ENCODE measurements around the gene GUCA2A. TPM values are rescaled to one million over a fixed set of nuclear protein-coding genes. Genes with fewer than 3 reads are reported as not detected.

The GUCA2A gene
- total RNA-seq, 4 donors from 2014 or later = 6.0 TPM; not detected in 3

DNA sequence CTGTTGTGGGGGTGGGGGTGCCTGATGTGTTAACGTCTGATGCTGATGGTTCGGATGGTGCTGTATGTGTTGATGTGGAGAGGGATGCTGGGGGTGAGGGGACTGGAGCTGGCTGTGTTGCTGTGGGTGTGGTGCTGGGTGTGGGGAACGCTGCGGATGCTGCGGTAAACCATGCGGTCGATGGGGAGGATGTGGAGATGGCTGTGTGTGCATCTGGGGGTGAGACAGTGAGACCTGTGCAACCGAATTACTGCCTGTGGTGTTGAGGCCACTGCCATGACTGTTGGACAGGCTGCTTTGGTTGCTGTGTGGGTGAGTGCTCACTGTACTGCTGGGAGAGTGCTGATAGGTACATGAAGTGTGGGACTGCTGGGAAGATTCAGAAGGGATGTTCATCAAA lies 26.8 kb upstream of the GUCA2A start:
- Histone ChIP-seq H3K4me3 (no peak overlapping the region), H3K27ac (no peak overlapping the region), H3K27me3 (no peaks in the 10 kb centered on the region), H3K4me1 (no peaks in the 10 kb centered on the region), H3K9me3 (no peaks in the 10 kb centered on the region), H3K36me3 (peaks cover 2 to 36% of the 10 kb centered on the region in 2 donors)
- intact Hi-C loops (cut with DNase I; ENCODE audit: low total_unique reads) (no loop called here), in situ Hi-C loops (cut with MboI; ENCODE audit: low sequenced_read_pairs in 4 of 4) (no loop called here)
- no peak for ATAC-seq
- no peak for TF ChIP-seq POLR2A (IDR thresholded peaks at IDR 0.05)
- TF ChIP-seq, protein P1, sequence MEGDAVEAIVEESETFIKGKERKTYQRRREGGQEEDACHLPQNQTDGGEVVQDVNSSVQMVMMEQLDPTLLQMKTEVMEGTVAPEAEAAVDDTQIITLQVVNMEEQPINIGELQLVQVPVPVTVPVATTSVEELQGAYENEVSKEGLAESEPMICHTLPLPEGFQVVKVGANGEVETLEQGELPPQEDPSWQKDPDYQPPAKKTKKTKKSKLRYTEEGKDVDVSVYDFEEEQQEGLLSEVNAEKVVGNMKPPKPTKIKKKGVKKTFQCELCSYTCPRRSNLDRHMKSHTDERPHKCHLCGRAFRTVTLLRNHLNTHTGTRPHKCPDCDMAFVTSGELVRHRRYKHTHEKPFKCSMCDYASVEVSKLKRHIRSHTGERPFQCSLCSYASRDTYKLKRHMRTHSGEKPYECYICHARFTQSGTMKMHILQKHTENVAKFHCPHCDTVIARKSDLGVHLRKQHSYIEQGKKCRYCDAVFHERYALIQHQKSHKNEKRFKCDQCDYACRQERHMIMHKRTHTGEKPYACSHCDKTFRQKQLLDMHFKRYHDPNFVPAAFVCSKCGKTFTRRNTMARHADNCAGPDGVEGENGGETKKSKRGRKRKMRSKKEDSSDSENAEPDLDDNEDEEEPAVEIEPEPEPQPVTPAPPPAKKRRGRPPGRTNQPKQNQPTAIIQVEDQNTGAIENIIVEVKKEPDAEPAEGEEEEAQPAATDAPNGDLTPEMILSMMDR (IDR thresholded peaks at IDR 0.05 in 4 of 5, conservative IDR thresholded peaks at IDR 0.05 in 1 of 5) = no peak
- no peak for DNase-seq

DNA sequence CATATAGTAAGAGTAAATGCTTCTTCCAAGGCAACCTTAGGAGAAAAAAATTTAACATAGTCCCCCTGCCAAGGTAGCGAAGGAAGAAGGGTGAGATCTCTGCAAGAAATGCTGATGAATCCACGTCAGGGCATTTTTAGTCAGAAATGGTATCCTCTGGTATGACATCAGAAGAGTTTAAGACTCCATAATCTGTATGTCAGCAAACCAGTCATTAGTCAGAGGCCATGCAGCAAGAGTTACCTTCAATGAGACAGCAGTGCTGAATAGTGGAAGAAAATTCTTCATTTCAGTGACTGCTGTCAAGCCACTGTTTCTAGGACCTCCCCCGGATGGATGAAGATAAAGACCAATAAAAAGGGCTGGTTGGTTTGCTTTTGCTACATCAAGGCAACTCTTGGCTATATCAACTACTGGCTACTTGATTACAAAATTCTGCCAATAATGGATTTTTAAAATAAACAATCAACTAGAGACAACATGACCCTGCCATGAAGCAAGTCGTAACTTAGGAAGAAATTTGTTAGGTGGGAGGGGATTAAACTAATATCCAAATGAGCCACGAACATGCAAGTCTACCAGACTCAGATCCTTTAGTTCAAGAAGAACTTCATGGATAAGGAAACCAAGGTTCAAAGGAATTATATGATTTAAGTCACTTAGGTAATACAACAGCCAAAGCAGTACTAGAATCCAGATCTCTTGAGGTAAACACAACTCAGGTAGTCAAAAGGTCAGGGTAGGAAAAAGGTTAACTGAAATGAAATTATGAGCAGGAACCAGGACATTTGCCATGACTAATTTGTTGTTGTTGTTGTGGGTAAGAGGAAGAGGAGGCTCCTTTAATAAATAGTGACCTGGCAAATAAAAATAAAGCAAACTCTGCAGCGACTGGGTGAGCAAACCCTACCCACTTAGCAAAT lies 25.6 kb upstream of the GUCA2A start:
- Histone ChIP-seq H3K27me3 (no peaks in the 10 kb centered on the region), H3K4me1 (no peaks in the 10 kb centered on the region), H3K9me3 (no peaks in the 10 kb centered on the region), H3K36me3 (peaks cover 2 to 41% of the 10 kb centered on the region in 2 donors), H3K4me3 (no peak overlapping the region), H3K27ac (no peak overlapping the region)
- in situ Hi-C loops (cut with MboI; ENCODE audit: low sequenced_read_pairs in 4 of 4) (no loop called here), intact Hi-C loops (cut with DNase I; ENCODE audit: low total_unique reads) (no loop called here)
- TF ChIP-seq, protein P1 (IDR thresholded peaks at IDR 0.05 in 4 of 5, conservative IDR thresholded peaks at IDR 0.05 in 1 of 5) = no peak
- TF ChIP-seq POLR2A (IDR thresholded peaks at IDR 0.05) = no peak
- DNase-seq (no peak), ATAC-seq (no peak)

DNA sequence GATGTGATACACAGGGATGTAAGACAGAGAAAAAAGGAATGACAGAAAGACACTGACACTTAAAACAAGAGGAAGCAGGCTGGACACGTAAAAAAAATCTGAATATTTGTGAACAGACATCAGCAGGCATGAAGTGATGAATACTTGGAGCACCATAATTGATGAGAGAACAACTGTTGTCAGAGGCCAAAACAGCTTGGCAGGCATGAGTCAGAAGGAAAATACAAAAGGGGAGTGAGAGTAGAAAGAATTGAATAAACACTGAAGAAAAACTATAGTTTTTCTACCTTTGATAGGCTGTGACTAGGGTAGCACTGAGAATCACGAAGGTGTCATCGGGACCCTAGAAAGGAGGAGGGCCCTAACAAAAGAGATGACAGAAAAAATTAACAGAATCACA lies 21.6 kb upstream of the GUCA2A start:
- intact Hi-C loops (cut with DNase I; ENCODE audit: low total_unique reads) (no loop called here), in situ Hi-C loops (cut with MboI; ENCODE audit: low sequenced_read_pairs in 4 of 4) (no loop called here)
- ATAC-seq (no peak), DNase-seq (no peak)
- no peaks in the 10 kb centered on the region for H3K4me1 ChIP-seq
- no peaks in the 10 kb centered on the region for H3K9me3 ChIP-seq
- H3K36me3 ChIP-seq = peaks cover 2 to 23% of the 10 kb centered on the region in 2 donors
- H3K27me3 ChIP-seq = no peaks in the 10 kb centered on the region
- TF ChIP-seq, protein P1 (IDR thresholded peaks at IDR 0.05 in 4 of 5, conservative IDR thresholded peaks at IDR 0.05 in 1 of 5) = no peak
- no peak for TF ChIP-seq POLR2A (IDR thresholded peaks at IDR 0.05)
- H3K4me3 ChIP-seq = no peak overlapping the region
- H3K27ac ChIP-seq = no peak overlapping the region

DNA sequence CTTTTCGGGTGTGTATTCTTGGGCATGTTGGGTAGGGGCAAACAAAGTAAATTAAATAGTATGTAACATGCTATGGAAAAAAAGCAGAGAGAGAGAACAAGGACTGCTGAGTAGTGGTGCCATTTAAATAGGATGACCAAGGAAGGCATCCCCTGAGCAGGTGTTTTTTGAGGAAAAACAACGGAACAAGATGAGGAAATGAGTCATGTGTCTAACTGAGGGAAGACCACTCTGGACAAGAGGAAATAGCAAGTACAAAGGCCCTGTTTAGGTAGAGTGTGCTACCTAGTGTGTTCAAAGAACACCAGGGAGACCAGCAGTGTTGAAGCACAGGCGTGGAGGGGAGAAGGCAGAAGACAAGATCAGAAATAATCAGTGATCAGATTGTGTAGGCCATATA lies 20.1 kb upstream of the GUCA2A start:
- H3K27ac ChIP-seq = no peak overlapping the region
- H3K4me3 ChIP-seq = no peak overlapping the region
- peaks cover 2 to 20% of the 10 kb centered on the region in 2 donors for H3K36me3 ChIP-seq
- TF ChIP-seq, protein P1 (IDR thresholded peaks at IDR 0.05 in 4 of 5, conservative IDR thresholded peaks at IDR 0.05 in 1 of 5) = no peak
- no peak for TF ChIP-seq POLR2A (IDR thresholded peaks at IDR 0.05)
- no peaks in the 10 kb centered on the region for H3K27me3 ChIP-seq
- in situ Hi-C loops (cut with MboI; ENCODE audit: low sequenced_read_pairs in 4 of 4) (no loop called here), intact Hi-C loops (cut with DNase I; ENCODE audit: low total_unique reads) (no loop called here)
- DNase-seq (no peak), ATAC-seq (no peak)
- H3K4me1 ChIP-seq = no peaks in the 10 kb centered on the region
- H3K9me3 ChIP-seq = no peaks in the 10 kb centered on the region
